HepG2 (cell line): ENCODE data around the gene PLCB1. TPM values are rescaled to one million over a fixed set of nuclear protein-coding genes. Genes with fewer than 3 reads are reported as not detected.

ENCODE experiments used
- DMTF1 ChIP-seq: sonication (generic); formaldehyde crosslinking; IDR thresholded peaks from 2 replicates; pipeline ENCODE4 v1.4.0; 2020; ENCODE audit warnings: mild to moderate bottlenecking, missing genetic modification reagents
- DPF2 ChIP-seq: sonication (generic); formaldehyde crosslinking; IDR thresholded peaks from 2 replicates; pipeline ENCODE4 v1.4.0; 2020; ENCODE audit warnings: mild to moderate bottlenecking, low read depth, missing genetic modification reagents, borderline replicate concordance
- GRHL1 ChIP-seq: sonication (generic); formaldehyde crosslinking; conservative IDR thresholded peaks from 2 replicates; pipeline ENCODE4 v1.8.0; 2022; ENCODE audit warnings: missing genetic modification reagents
- KAT8 ChIP-seq: IDR thresholded peaks from 2 replicates; pipeline ENCODE4 v1.6.1; 2016; ENCODE audit warnings: missing genetic modification reagents, missing compliant biosample characterization
- NFIC ChIP-seq: IDR thresholded peaks from 2 replicates; pipeline ENCODE4 v1.6.1; 2012; ENCODE audit warnings: mild to moderate bottlenecking, low read length, inconsistent platforms
- PAXIP1 ChIP-seq: sonication (generic); formaldehyde crosslinking; conservative IDR thresholded peaks from 2 replicates; pipeline ENCODE4 v1.4.0; 2020; ENCODE audit warnings: mild to moderate bottlenecking, missing genetic modification reagents, moderate library complexity
- RAD21 ChIP-seq: fragments of 450-650 bp; formaldehyde crosslinking; IDR thresholded peaks from 2 replicates; pipeline ENCODE4 v1.5.0; 2020; ENCODE audit warnings: mild to moderate bottlenecking
- SMAD3 ChIP-seq: sonication (generic); formaldehyde crosslinking; IDR thresholded peaks from 2 replicates; pipeline ENCODE4 v1.4.0; 2020; ENCODE audit warnings: missing genetic modification reagents
- ZNF143 ChIP-seq: sonication (generic); formaldehyde crosslinking; IDR thresholded peaks from 2 replicates; pipeline ENCODE4 v1.4.0; 2020; ENCODE audit warnings: missing genetic modification reagents
- ZNF318 ChIP-seq: sonication (generic); formaldehyde crosslinking; IDR thresholded peaks from 2 replicates; pipeline ENCODE4 v1.4.0; 2020; ENCODE audit warnings: mild to moderate bottlenecking, missing genetic modification reagents
- polyA plus RNA-seq, 8 experiments: library from polyadenylated mRNA; depleted of rRNA in 3 of 8; stranded (reverse) in 7 of 8; unstranded in 1 of 8; fragments of >200 nt; fragmentation: Illumina TruSeq in 4 of 8; extraction: Trizol in 4 of 8; gene quantifications; 2 replicates each; pipeline versions ENCODE4 v1.2.1 to v1.2.3, GENCODE V29; 2011 to 2016; ENCODE audit warnings: low read depth in 4 of 8, missing spikeins in 1 of 8, mixed read lengths in 1 of 8; ENCODE audit not compliant: insufficient read depth in 1 of 8
- total RNA-seq, 5 experiments: library from RNA; depleted of rRNA; stranded (reverse); fragments of >200 nt; fragmentation: Illumina TruSeq; extraction: Trizol; gene quantifications; 2 replicates each; pipeline ENCODE4 v1.2.3, GENCODE V29; 2016; ENCODE audit warnings: low read depth in 1 of 5

Gene PLCB1
- total and polyA plus RNA-seq, 2 of the 13 experiments (the other 11 are each of a cell fraction or from before 2014, with no cell fraction given), result 42.4 to 55.9 TPM

- TF ChIP-seq ZNF318 (CRISPR knock-in tag) (no peak), DMTF1 (CRISPR knock-in tag) (no peak), GRHL1 (no peak), PAXIP1 (CRISPR knock-in tag) (peak; percentile 58), DPF2 (CRISPR knock-in tag) (0 out of 2 replicates have a peak, but pooled peaks have one; percentile 46), ZNF143 (CRISPR knock-in tag) (peak; percentile 82), SMAD3 (CRISPR knock-in tag) (no peak), KAT8 (CRISPR knock-in tag) (peak; percentile 68), RAD21 (CRISPR knock-in tag) (peak; percentile 28; the same call in 1 of the 2 replicates), NFIC (peak; percentile 29; the same call in 1 of the 2 replicates)
Observed at GRCh38 chr20:8331740-8332412, 199.8 kb downstream of the PLCB1 start (continued).
